Keratinocyte (primary cell): ENCODE measurements around the gene ADNP2. TPM values are rescaled to one million over a fixed set of nuclear protein-coding genes. Genes with fewer than 3 reads are reported as not detected.

Experiments used
- DNase-seq: peaks from one replicate; pipeline ENCODE4 v3.0.0-alpha.2; 2011; ENCODE audit warnings: low read depth, missing footprints, low spot score
- FAIRE-seq: peaks from 2 replicates; lab custom pipeline; 2011; peaks lifted over from hg19 to GRCh38; lab: Jason Lieb, UNC
- H2AFZ ChIP-seq: 2 replicates; pipeline ENCODE4 v1.6.0; 2012; ENCODE audit warnings: low read length, control low read depth, inconsistent platforms; ENCODE audit not compliant: control insufficient read depth
- H3K27ac ChIP-seq: 2 replicates; pipeline ENCODE4 v1.5.1; 2011; ENCODE audit warnings: low read length; ENCODE audit not compliant: control insufficient read depth, insufficient read depth
- H3K27me3 ChIP-seq: 3 replicates; pipeline ENCODE4 v1.6.0; 2011; ENCODE audit warnings: low read length; ENCODE audit not compliant: control insufficient read depth, insufficient read depth; ENCODE audit errors: extremely low read depth
- H3K36me3 ChIP-seq, 2 experiments: 2 replicates in 1 of 2; 3 replicates in 1 of 2; pipeline ENCODE4 v1.5.1; 2011; ENCODE audit warnings: low read length in 2 of 2, mild to moderate bottlenecking in 1 of 2; ENCODE audit not compliant: control insufficient read depth in 2 of 2, insufficient read depth in 2 of 2; ENCODE audit errors: extremely low read depth in 1 of 2
- H3K4me1 ChIP-seq: 3 replicates; pipeline ENCODE4 v1.5.1; 2011; ENCODE audit warnings: low read length; ENCODE audit not compliant: control insufficient read depth, insufficient read depth; ENCODE audit errors: extremely low read depth
- H3K4me2 ChIP-seq: 3 replicates; pipeline ENCODE4 v1.6.0; 2011; ENCODE audit warnings: low read depth, low read length; ENCODE audit not compliant: control insufficient read depth, insufficient read depth; ENCODE audit errors: extremely low read depth
- H3K4me3 ChIP-seq, 3 experiments: fragments of 200-600 bp in 1 of 3; sonication (generic) in 1 of 3; 2 replicates in 2 of 3; 3 replicates in 1 of 3; pipeline ENCODE4 v1.5.1; 2011 to 2016; ENCODE audit warnings: low read length in 3 of 3, mild to moderate bottlenecking in 3 of 3, control low read depth in 2 of 3, inconsistent platforms in 1 of 3, low read depth in 1 of 3, mixed read lengths in 1 of 3, mixed run types in 1 of 3, moderate library complexity in 1 of 3; ENCODE audit not compliant: control insufficient read depth in 2 of 3, insufficient read depth in 2 of 3; ENCODE audit errors: extremely low read depth in 1 of 3
- H3K79me2 ChIP-seq: 2 replicates; pipeline ENCODE4 v1.6.0; 2012; ENCODE audit warnings: low read length; ENCODE audit not compliant: control insufficient read depth, insufficient read depth
- H3K9ac ChIP-seq: 3 replicates; pipeline ENCODE4 v1.6.0; 2011; ENCODE audit warnings: low read length; ENCODE audit not compliant: control insufficient read depth, insufficient read depth; ENCODE audit errors: extremely low read depth
- H3K9me1 ChIP-seq: 3 replicates; pipeline ENCODE4 v1.6.0; 2011; ENCODE audit warnings: low read length; ENCODE audit not compliant: control insufficient read depth, insufficient read depth; ENCODE audit errors: extremely low read depth
- H3K9me3 ChIP-seq: 2 replicates; pipeline ENCODE4 v1.5.1; 2012; ENCODE audit warnings: low read depth, low read length; ENCODE audit not compliant: control insufficient read depth
- H4K20me1 ChIP-seq: 3 replicates; pipeline ENCODE4 v1.6.0; 2011; ENCODE audit warnings: low read length; ENCODE audit not compliant: control insufficient read depth, insufficient read depth; ENCODE audit errors: extremely low read depth
- EZH2 ChIP-seq: IDR thresholded peaks from one replicate; pipeline ENCODE4 v1.6.1; 2012; ENCODE audit warnings: inconsistent platforms, mild to moderate bottlenecking, low read length, moderate library complexity
- dilution Hi-C: fragments of 300-500 bp; cut with MboI; formaldehyde crosslinking; loops from one replicate; pipeline ENCODE4 v1.7.0; 2020; ENCODE audit warnings: low sequenced_read_pairs; ENCODE audit not compliant: extremely low pct_ligation_motif_present
- polyA minus RNA-seq, 3 experiments: library from RNA; depleted of rRNA, polyadenylated mRNA; stranded (reverse); fragments of >200 nt; gene quantifications; 1 replicate in 1 of 3; 2 replicates in 1 of 3; 3 replicates in 1 of 3; pipeline ENCODE4 v1.2.3, GENCODE V29; 2011
- polyA plus RNA-seq, 5 experiments: library from polyadenylated mRNA; depleted of rRNA in 3 of 5; stranded (reverse) in 3 of 5; stranded (forward) in 1 of 5; unstranded in 1 of 5; fragments of >200 nt; gene quantifications; 1 replicate in 1 of 5; 2 replicates in 3 of 5; 3 replicates in 1 of 5; pipeline versions ENCODE4 v1.2.1 to v1.2.3, GENCODE V29; 2011 to 2012; ENCODE audit warnings: missing spikeins in 2 of 5, low read depth in 1 of 5, low replicate concordance in 1 of 5
- TF ChIP-seq, protein P1 (sequence below), 3 experiments: IDR thresholded peaks in 1 of 3; conservative IDR thresholded peaks in 1 of 3; optimal IDR thresholded peaks in 1 of 3; 2 replicates in 2 of 3; 3 replicates in 1 of 3; pipeline versions ENCODE3 to v1.5.1; 2011; ENCODE audit warnings: low read length in 3 of 3, mild to moderate bottlenecking in 3 of 3, moderate library complexity in 2 of 3, control low read depth in 1 of 3, inconsistent platforms in 1 of 3; ENCODE audit not compliant: insufficient read depth in 2 of 3; ENCODE audit errors: extremely low read depth in 1 of 3

ADNP2 gene
- polyA plus RNA-seq, result 7.7 to 11.7 TPM (median 11.3 TPM) in 3 replicates
- polyA plus RNA-seq (2011; ENCODE audit: low read depth), result 16.2 TPM
- polyA plus RNA-seq (2011; cell fraction: cytosol; rRNA removed), result 6.2 and 7.7 TPM in 2 replicates
- polyA plus RNA-seq (2011; cell fraction: nucleus; rRNA removed), result 16.1 and 16.5 TPM in 2 replicates
- 12.2 and 12.4 TPM in 2 replicates for polyA plus RNA-seq (2012; ENCODE audit: low replicate concordance)
- polyA minus RNA-seq, result 15.5 to 25.3 TPM (median 18.5 TPM) in 3 replicates
- 8.8 TPM for polyA minus RNA-seq (2011; cell fraction: cytosol; rRNA and poly(A)+ RNA removed)
- 13.4 and 20.8 TPM in 2 replicates for polyA minus RNA-seq (2011; cell fraction: nucleus; rRNA and poly(A)+ RNA removed)

DNA sequence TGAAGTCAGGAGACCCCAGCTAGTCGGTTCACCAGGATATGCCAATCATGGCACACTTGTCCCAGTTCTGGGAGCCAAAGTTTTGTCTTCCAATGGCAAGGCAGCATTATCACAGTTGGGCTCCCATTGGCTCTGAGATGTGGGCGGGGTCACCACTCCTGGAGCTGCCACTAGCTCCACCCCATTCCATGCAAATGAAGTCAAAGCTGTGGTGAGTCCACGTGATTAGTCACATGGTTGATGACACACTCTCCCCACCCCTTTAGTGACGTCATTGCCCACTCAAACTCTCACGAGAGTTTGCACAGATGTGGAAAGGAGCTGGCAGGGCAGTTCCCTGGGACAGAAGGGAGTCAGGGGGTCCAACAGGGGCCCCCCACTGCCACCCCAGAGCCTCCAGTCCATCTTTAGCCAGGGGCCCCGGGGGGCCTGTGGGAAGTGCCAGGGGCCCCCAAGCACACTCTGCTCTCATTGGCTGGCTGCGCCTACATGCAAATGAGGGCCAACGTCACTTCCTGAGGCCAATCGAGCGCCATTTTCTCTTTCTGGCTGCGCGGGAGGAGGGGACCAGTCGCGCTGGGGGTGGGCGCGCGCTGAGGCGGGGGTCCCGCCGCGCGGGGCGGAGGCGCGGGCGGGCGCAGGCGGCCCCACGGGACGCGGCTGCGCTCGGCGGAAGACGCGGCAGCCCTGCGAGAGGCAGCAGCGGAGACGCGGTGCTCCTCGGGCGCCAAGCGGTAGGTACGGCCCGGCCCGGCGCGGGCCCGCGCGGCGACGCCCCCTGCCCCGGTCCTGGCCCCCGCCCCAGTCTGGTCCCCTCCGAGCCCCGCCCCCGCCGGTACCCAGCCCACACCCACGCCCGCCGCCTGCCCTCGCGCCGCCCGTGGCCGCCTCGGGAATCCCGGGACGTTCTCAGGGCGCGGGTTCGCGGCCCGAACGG lies at the start of gene ADNP2:
Gene ADNP2 (plus strand): TSS at position 524 of the 937 bp plus-strand sequence. CDS start 8,281 bp downstream, outside the sequence.
- Histone ChIP-seq H3K79me2 (peaks cover 45% of the 10 kb centered on the region), H4K20me1 (peaks cover 12% of the 10 kb centered on the region), H3K9ac (peak within 1 kb of the TSS; percentile 81), H3K36me3 (no peaks in the 10 kb centered on the region), H3K27me3 (no peaks in the 10 kb centered on the region), H3K9me3 (no peaks in the 10 kb centered on the region), H3K4me3 (peak within 1 kb of the TSS; percentile 73 to 84 (median 81)), H3K9me1 (no peaks in the 10 kb centered on the region), H3K27ac (peak within 1 kb of the TSS; percentile 86), H2AFZ (peak within 1 kb of the TSS; percentile 83), H3K4me1 (peaks cover 12% of the 10 kb centered on the region), H3K4me2 (peak within 1 kb of the TSS; percentile 94)
- FAIRE-seq, result peak; percentile 90
- TF ChIP-seq, protein P1, sequence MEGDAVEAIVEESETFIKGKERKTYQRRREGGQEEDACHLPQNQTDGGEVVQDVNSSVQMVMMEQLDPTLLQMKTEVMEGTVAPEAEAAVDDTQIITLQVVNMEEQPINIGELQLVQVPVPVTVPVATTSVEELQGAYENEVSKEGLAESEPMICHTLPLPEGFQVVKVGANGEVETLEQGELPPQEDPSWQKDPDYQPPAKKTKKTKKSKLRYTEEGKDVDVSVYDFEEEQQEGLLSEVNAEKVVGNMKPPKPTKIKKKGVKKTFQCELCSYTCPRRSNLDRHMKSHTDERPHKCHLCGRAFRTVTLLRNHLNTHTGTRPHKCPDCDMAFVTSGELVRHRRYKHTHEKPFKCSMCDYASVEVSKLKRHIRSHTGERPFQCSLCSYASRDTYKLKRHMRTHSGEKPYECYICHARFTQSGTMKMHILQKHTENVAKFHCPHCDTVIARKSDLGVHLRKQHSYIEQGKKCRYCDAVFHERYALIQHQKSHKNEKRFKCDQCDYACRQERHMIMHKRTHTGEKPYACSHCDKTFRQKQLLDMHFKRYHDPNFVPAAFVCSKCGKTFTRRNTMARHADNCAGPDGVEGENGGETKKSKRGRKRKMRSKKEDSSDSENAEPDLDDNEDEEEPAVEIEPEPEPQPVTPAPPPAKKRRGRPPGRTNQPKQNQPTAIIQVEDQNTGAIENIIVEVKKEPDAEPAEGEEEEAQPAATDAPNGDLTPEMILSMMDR (optimal IDR thresholded peaks at IDR 0.05 in 1 of 3, IDR thresholded peaks at IDR 0.05 in 1 of 3, conservative IDR thresholded peaks at IDR 0.05 in 1 of 3; ENCODE audit: extremely low read depth in 1 of 3, insufficient read depth in 2 of 3, low read length in 3 of 3), result no peak
- no peak for TF ChIP-seq EZH2
- peak; percentile 96 for DNase-seq
- dilution Hi-C loops, result no loop called here

GRCh38 chr18:80059945-80060344 lies 49.1 kb upstream of the ADNP2 start:
- Histone ChIP-seq H3K9me1 (no peaks in the 10 kb centered on the region), H3K4me2 (no peak overlapping the region), H3K9ac (no peak overlapping the region), H4K20me1 (no peaks in the 10 kb centered on the region), H3K4me3 (no peak overlapping the region), H3K36me3 (no peaks in the 10 kb centered on the region), H3K27ac (no peak overlapping the region), H3K9me3 (peaks cover 3% of the 10 kb centered on the region), H3K27me3 (no peaks in the 10 kb centered on the region), H2AFZ (no peak overlapping the region), H3K4me1 (no peaks in the 10 kb centered on the region), H3K79me2 (no peaks in the 10 kb centered on the region)
- no peak for TF ChIP-seq EZH2
- TF ChIP-seq, protein P1 (optimal IDR thresholded peaks at IDR 0.05 in 1 of 3, IDR thresholded peaks at IDR 0.05 in 1 of 3, conservative IDR thresholded peaks at IDR 0.05 in 1 of 3; ENCODE audit: extremely low read depth in 1 of 3, insufficient read depth in 2 of 3, low read length in 3 of 3), result no peak
- no peak for DNase-seq
- dilution Hi-C loops, result no loop called here
- no peak for FAIRE-seq
